Measurements from ENCODE around the gene ANKRD34C.

GRCh38 chr15:79307251-79307650 lies 24.7 kb downstream of the ANKRD34C start:
- TF ChIP-seq CTCF (IDR thresholded peaks at IDR 0.05 in 4 of 5, conservative IDR thresholded peaks at IDR 0.05 in 1 of 5) (no peak), POLR2A (IDR thresholded peaks at IDR 0.05) (no peak)
